Inflammatory macrophage treated with lipopolysaccharide for 1 hour (primary cell): ENCODE measurements around the gene PER2.
A peak's percentile ranks its signal among the peaks of the same experiment; 100 is the strongest.

ENCODE experiments used
- DNase-seq, 2 donors: peaks; one replicate each; pipeline ENCODE4 v3.0.0-alpha.2; 2020 to 2022

The PER2 gene

DNA sequence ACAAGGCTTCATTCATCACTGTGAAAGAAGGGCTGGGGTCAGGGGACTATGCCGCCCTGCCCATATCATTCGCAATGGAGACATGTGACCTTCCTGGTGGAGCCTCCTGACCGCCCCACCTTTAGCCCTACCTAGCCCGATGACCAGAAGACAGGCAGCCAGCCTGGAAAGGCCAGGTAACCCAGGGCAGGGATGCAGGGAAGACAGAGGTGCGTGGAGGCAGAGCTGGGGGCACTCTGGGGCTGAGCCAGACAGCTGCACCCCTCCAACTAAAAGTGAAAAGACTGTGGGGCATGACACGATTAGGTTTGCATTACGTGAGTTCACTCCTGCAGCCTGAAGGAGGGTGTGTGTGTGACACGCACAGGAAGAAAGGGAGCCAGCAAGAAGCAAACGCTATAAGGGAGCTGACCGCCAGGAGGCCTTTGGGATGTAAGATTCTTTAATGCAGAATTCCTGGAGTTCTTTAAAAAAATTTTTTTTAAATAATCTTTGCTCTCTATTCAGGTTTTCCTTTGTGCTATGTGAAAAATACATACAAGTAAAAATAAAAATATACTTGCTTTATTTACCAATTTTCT lies 44.8 kb downstream of the PER2 start:
- no peak for DNase-seq

DNA sequence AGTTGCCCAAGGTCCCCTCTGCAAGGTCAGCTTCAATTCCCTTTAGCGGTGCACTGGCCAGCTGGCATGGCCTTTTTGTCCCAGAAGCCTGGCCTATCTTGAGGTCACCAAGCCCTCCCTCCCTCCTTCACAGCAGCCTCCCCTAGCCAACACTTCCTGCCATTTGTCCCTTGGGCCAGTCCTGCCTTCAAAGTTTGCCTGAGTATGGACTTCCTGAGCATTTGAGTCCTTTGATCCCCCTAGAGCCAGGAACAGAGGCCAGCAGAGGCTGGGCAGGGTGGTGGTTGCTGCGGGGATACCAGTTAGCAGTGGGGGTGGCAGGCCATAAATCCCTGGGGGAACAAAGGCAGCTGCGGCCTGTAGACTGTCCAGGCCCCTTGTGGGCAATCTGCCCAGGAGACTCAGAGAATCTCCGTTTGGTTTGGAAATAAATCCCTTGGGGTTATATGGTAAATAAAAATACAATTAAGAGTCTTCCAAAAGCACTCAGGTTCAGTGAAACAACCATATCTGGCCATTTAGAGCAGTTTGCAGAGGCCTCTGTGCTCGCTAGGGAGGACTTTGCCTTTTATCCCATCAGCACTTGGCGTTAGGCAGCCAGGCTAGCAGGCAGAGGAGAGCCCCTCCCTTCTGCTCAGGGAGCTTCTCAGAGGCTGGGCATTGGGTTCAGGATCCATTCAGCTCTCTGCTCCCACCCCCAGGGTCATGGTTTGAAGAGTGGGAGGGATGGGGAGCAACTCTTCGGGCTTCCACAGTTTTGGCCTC lies 45.5 kb downstream of the PER2 start:
- DNase-seq: no peak

DNA sequence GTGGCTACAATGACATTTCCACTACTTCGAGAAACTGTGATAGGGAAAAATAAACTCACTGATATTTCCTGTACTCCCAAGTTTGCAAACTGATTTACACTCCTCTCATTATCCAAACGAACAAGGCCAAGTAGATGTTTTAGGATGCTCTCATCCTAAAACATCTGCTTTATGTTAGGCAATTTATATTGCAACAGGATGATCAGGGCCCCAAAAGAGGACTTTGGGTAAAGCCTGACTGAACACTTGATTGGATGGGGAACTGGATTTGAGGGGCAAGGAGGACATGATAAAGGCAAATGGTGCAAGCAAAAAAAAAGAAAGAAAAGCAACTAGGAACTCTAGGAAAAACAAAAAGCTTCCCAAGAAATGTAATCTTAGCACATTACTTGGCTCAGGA lies 46.4 kb downstream of the PER2 start:
- no peak for DNase-seq

DNA sequence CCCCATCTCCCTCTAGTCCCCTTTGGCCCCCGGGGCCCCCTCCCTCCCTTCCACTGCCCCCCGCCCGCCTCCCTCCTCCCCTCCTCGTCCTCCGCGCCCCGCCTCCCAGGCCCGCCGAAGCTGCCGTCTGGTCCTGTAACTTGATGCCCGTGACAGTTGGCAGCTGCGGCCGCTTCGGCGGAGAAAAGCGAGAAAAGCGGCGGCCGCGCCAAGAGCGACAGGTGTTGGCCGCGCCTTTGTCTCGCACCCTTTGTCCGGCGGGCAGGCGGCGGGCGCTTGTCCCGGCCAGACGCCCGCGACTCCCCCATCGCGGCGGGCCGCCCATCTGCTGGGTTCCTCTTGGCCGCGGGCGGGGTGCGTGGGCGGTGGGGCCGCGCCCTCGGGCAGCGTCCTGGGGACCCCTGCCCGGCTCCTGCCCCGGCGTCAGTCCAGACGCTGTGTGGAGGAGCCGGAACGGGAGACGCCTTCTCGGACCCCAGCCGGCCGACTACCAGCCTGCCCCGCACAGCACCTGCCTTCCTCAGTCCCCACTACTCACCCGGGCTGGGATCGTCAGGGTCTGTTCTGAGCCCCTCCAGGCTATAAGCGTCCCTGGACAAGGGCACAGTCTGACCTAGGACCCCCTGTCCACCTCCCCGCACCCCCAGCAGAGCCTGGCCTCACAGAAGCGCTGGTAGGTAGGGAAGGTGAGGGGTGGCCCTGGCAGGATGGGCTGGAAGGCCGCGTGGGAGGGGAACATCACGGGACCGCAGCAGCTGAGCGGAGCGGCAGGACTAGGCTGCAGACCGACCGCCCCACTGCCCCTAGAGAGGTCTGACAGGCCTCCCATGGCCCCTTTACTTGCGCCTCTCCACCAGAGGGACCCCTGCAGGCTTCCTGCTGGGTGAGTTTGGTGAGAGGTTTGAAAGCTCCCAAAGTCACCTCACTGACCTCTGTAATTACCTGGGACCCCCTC lies 47.4 kb downstream of the PER2 start:
- no peak for DNase-seq

DNA sequence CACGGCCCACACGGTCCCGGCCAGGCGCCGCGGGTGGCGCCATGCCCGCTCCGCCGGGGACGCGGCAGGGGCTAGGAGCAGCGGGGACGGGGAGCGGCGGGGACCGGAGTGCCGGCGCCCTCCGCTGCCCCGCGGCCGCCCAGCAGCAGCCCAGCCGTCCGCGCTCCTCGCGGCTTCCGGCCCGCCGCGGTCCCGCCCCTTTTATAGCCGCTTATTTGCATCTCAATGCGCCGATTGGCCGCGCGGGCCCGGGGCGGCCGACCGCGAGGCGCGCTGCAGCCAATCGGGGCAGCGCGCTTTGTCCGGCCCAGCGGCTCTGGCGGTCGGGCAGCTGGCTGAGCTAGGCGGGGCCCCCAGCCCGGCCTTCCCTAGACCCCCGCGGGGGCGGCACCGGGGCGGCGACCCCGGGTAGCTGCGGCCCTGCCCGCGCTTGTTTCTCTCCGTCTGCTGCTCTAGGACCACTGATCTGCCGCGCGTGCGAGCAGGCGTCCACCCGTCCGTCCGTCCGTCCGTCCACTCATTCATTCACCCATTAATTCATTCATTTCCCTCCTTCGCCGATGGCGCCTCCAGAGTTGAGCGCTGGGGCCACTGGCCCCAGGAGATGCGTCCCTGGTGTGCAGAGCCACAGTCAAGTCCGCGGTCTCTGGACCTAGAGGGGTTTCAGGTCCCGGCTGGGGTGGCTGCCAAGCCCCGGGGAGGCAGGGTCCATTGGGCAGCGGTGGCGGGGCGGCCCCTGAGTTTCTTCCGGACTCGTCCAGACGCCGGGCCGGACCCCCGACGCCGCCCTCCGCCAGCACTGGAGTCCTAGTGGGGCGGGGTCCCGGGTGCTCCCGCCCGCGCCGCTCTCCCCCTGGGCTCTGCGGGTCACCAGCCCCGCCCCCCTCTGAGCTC lies 48.3 kb downstream of the PER2 start, which contains the start of gene HES6:
Gene HES6, minus strand, starts transcription at position 176 of the 894 bp plus-strand sequence. Its CDS starts 133 bp downstream, at position 43.
- DNase-seq: peak; percentile 85 to 93

DNA sequence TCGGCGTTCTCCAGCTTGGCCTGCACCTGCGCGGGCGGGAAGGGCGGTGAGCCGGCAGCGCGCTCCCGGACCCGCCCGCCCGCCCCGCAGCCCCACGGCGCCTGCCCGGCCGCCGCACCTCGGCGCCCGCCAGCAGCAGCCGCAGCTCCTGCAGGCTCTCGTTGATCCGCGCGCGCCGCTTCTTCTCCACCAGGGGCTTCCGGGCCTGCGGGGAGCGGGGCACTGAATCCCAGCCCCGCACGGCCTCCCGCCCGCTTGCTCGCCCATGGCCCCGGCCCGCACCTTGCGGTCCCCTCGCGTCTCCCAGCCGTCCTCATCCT lies 48.9 kb downstream of the PER2 start:
- no peak for DNase-seq

DNA sequence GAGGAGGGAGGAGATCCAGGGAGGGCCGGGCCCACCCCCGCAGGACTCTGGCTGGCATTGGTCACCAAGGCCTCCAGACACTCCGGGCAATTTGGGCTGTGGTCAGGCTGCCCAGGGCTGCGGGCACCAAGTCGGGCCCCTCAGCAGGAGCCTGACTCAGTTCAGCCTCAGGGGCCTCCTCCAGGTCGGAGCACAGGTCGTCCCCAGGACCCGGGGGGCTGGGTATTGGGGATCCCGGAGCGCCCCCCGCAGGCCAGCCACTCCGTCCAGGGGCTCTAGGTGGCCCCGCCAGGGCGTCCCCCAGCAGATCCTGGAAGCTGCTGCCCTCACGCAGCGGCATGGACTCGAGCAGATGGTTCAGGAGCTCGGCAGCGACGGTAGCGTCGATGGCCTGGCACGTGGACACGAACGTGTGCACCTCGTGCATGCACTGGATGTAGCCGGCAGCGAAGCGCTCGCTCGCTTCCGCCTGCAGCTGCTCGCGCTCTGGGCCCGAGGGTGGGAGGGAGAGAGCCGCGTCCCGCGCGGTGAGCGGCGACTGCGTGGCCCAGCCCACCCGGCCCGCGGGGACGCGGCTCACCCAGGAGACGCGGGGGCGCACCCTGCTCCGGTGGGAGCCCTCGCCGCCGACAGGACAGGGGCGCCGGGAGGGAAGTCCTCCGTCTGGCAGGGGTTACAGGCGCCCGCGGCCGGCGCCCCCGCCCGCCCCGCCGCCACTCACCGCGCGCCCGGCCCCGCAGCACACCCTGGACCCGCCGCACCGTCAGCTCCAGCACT lies 49.5 kb downstream of the PER2 start:
- peak in 1 of 2 donors; percentile 15 for DNase-seq

DNA sequence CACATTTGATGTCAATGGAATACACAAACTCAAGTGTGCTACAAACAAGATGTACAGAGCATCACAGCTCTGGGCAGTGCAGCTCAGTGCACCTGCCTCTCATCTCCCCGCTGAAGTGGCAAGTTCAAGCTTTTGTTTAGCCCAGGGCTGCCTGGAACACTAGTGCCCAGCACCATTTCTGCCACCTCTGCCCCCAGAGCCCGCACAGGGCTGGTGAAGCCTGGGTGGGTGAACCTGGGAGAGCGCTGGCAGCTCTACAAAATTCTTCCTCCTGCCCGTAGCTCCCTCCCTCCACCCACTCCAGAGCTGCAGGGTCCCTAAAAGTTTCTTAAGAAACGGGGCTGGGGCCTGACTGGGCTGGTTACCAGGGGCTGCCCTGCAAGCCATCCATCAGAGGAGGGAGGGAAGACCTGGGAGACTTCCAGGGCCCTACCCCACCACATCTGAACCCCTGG lies 50.1 kb downstream of the PER2 start:
- no peak for DNase-seq

DNA sequence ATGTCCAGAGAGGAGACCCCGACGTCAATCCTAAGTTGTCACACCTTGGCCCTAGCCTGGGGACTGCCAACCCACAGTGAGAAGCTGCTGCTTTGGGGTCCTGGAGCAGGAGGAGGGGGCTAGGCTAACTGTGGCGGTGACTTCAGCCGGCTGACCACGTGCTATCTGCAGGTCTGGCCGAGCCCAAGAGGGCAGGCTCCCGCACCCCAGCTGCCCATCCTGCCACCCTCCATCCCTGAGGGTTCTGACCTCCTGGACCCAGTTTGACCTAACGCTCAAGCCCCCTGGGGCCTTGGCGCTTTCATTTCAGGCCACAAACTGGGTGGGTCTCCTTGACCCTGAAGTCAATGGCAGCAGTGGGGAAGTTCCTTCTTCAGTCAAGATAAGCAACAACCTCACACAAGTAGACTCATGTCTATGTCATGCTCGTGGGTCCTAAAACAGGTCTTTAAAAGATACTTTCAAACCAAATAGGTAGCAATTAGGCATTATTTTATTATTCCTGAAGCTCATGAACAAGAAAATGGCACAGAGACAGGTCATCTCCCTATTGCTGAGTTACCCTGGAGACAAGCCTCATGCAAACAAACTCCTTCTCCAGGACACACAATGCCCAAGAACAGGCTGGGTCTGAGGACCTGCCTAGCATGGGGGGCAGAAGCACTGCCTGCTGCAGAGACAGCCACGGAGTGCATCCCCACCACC lies 50.8 kb downstream of the PER2 start:
- no peak for DNase-seq

DNA sequence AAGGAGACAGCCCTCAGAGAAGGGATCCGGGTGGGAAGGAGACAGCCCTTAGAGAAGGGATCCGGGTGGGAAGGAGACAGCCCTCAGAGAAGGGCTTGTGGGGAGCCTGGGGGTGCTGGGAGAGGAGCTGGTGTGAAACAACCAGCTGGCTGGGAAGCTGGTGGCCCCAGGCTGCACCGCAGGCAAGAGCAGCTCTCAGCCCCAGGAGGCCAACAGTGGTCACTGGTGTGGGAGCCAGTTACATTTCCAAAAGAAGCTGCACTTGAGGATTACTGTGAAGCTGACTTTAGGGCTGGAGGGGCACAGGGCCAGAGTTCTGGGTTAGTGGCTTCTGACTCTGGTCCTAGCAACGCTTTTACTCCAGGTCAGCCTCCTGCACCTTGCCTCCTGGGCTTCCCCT lies 51.8 kb downstream of the PER2 start:
- DNase-seq: no peak

DNA sequence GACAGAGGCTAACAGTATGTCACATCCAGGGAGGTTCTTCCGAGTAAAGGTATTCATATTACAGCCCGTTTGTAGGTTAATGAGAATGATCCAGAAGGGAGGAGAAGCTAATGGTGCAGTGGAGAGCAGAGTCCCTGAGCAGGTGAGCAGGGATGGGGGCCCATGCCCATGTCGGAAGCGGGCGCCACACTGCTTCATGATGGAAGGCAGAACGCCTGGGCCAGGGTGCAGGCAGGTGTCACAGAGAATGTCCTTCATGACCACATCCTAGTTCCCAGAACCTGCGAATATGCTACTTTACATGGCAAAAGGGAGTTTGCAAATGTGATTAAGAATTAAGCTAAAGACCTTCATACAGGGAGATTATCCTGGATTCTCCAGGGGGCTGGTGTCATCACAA lies 52.6 kb downstream of the PER2 start:
- no peak for DNase-seq

DNA sequence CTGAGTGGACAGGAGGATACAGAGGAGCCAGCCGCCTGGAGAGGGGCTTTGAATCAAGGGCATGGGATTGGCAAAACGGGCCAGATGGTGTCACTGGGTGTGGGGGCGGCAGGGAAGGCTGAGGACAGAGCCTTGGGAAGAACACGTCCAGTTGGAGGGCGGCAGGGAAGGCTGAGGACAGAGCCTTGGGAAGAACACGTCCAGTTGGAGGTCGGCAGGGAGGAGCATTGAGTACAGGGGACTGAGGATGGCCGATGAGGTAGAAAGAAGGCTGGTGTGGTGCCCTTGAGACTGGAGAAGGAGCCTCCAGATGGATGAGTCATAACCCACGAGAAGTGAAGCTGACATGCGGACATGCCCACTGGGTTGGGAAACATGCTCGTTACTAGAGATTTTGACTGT lies 53.1 kb downstream of the PER2 start:
- peak; percentile 84 to 88 for DNase-seq

DNA sequence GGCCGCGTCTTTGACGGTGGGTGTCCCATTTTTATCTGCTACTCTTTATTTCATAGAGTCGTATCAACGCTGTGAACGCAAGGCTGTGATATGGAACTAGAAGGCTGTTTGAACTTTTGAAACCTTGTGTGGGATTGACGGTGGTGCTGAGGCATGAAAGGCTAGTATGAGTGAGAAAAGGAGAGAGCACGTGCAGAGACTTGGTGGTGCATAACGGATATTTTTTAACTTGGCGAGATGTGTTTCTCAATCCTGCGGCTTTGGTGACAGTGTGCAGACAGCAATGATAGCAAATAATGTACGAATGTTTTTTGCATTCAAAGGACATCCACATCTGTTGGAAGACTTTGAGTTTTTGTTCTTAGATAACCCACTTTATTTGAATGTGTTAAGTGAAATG lies 54.8 kb downstream of the PER2 start:
- DNase-seq: no peak

DNA sequence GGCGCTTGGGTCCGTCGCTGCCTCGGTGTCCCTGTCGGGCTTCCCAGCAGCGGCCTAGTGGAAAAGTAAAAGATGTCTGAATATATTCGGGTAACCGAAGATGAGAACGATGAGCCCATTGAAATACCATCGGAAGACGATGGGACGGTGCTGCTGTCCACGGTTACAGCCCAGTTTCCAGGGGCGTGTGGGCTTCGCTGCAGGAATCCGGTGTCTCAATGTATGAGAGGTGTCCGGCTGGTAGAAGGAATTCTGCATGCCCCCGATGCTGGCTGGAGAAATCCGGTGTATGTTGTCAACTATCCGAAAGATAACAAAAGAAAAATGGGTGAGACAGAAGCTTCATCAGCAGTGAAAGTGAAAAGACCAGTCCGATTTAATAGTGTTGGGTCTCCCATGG lies 56.6 kb downstream of the PER2 start:
- no peak for DNase-seq

DNA sequence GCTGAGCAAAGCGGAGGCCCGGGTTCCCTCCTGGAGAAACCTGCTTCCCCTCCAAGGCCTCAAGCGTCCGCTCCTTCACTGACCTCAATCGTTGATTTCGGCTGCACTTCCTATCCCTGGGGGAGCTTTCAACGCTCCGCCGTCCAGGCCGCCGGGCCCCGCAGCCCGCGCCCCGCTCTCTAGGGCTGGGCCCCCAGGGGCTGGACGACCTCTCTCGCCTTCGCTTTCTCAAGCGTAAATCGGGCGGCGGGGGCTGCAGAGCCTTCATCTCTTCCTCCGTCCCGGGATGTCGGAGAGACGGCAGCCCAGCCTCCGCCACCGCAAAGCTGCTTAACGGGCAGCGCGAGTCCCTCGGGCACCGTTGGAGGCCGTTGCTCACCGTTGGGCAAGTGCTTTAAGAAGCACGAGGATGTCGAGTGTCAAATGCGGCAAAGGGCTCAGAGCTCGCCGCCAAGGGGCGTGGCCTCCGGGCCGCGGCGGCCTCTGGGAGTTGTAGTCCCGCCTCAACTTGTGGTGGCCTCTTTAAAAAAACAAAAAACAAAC lies 57.1 kb downstream of the PER2 start:
- DNase-seq: peak; percentile 79 to 81

DNA sequence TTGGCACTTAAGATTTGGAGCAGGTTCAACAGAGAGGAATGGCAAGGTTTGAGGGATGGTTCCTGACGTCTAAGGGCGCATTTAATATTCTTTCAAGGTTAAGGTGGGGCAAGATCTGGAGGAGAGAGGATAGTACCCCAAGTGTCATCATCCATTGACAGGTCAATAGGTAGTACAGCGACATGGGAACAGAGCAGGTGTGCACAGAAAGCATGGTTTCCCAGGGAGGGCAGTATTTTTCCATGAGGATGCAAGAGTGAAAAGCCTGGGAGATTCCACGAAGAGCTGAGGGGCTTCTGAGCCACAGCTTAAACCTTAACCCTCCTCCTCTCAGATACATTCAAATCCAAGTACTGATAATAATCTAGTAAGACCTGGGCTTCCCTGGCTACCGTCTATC lies 57.7 kb downstream of the PER2 start:
- no peak for DNase-seq

DNA sequence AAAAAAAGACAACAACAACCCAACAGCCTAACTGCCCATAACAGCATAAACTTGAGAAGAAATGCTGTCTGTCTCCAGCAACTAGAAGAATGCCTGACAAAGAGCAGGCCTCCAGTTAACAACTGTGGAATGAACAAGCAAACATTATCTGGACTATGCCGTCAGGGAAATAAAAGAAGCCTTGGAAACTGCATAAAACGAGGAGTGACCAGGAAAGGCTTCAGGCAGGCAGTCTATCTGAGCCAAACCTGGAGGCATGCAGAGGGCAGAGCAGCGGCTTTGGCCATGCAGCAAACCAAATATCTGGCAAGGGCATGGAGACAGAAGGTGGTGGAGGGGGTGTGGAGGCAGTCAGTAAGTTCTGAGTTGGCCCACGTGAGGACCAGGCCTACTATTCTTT lies 59.7 kb downstream of the PER2 start:
- no peak for DNase-seq

DNA sequence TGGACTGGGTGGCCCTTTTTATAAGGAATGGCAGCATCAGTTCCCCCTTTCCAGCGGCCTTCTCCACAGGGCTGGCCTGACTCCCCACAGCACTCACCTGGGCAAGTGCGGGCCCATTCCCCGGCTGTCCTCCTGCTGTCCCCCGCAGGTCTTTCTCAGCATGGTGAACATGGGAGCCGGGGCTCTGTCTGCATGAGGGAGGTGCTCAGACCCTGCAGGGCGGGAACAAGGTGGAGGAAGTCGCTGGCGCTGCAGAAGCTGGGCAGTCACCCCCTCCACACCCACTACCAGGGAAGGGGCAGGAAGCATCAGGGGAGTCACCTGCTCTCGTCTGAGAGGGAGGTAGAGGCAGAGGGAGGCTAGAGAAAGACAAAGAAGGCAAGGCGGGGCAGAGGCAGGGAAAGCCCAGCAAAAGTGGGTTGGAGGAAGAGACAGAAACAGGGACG lies 60.8 kb downstream of the PER2 start:
- no peak for DNase-seq

DNA sequence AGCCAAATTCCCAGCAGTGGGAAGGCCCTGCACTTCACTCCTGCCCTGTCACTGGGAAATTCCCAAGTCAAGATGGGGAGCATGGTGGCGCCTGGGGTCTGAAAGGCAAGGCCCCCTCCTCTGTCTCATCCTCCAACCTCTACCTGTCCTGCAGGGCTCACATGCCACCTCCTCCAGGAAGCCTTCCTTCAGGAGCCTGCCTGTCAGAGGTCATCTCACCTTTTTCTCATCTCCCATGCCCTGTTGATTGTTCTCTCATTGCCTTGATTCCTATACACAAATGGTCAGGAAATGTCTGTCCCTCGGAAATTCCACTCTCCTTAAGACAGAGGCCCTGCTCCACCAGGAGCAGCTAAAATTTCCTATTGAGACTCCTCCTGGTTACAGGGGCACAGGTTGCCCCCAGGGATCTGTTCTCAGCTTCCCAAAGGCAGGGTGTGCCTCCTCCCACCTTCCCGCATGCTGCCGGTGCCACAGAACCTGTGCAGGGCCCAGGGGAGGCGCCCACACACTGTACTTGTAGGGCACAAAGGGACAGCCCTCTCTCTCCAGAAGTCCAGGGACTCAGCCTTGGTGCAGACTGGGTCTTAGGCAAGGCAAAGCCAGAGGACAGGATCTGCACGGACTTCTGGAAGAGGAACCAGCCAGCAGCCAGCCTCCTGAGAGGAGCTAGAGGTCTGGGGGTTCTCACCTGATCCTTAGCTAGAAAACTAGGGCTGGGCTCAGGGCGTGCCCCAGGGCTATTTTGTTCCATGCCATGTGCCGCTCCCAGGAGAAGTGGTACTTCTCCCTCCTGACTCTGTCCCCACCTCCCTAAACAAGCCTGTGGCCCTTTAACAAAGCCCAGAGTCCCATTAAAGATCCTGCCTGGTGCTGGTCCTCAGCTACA lies 61.5 kb downstream of the PER2 start:
- DNase-seq: no peak
